Endothelial cell (in vitro differentiated cells): Measurements from ENCODE around the gene DYRK4. TPM values are rescaled to one million over a fixed set of nuclear protein-coding genes. Genes with fewer than 3 reads are reported as not detected.

Experiments
- DNase-seq: peaks from one replicate; pipeline ENCODE4 v3.0.0; 2021; ENCODE audit warnings: low spot score
- H3K27ac Mint-ChIP-seq: one replicate; pipeline ENCODE4 v1.8.0; 2021; ENCODE audit warnings: mixed read lengths, inconsistent platforms; ENCODE audit not compliant: unreplicated experiment
- H3K27me3 Mint-ChIP-seq: one replicate; pipeline ENCODE4 v1.8.0; 2021; ENCODE audit warnings: mild to moderate bottlenecking, moderate library complexity, mixed read lengths, inconsistent platforms; ENCODE audit not compliant: unreplicated experiment
- H3K36me3 Mint-ChIP-seq: one replicate; pipeline ENCODE4 v1.8.0; 2021; ENCODE audit warnings: mild to moderate bottlenecking, low read depth, mixed read lengths, inconsistent platforms; ENCODE audit not compliant: unreplicated experiment
- H3K4me1 Mint-ChIP-seq: one replicate; pipeline ENCODE4 v1.8.0; 2021; ENCODE audit warnings: mild to moderate bottlenecking, mixed read lengths, inconsistent platforms; ENCODE audit not compliant: unreplicated experiment
- H3K4me3 Mint-ChIP-seq: one replicate; pipeline ENCODE4 v1.8.0; 2021; ENCODE audit warnings: mild to moderate bottlenecking, mixed read lengths, inconsistent platforms; ENCODE audit not compliant: unreplicated experiment
- H3K9me3 Mint-ChIP-seq: one replicate; pipeline ENCODE4 v1.8.0; 2021; ENCODE audit warnings: mixed read lengths, inconsistent platforms; ENCODE audit not compliant: unreplicated experiment
- CTCF ChIP-seq: fragments of 200-600 bp; sonication (generic); IDR thresholded peaks from one replicate; pipeline ENCODE4 v1.5.0; 2021; ENCODE audit warnings: antibody characterized with exemption; ENCODE audit not compliant: unreplicated experiment
- total RNA-seq: library from RNA; stranded (reverse); fragmentation: NEBNext Ultra II Directional; extraction: Animal tissue kit (Norgen Biotek cat#: 25700); gene quantifications from one replicate; pipeline ENCODE4 v1.2.1, GENCODE V29; 2021; ENCODE audit not compliant: unreplicated experiment

DYRK4 gene
- total RNA-seq, 1 donor from 2014 or later, result 188 TPM

GRCh38 chr12:4563336-4563735 lies 1.3 kb downstream of the DYRK4 start:
- no peak for TF ChIP-seq CTCF

GRCh38 chr12:4564818-4565217 lies 2.8 kb downstream of the DYRK4 start:
- no peak for DNase-seq
- peaks cover 52% of the 10 kb centered on the region for H3K4me1 Mint-ChIP-seq
- H3K27ac Mint-ChIP-seq, result no peak overlapping the region
- no peak overlapping the region for H3K4me3 Mint-ChIP-seq
- no peaks in the 10 kb centered on the region for H3K36me3 Mint-ChIP-seq
- no peaks in the 10 kb centered on the region for H3K27me3 Mint-ChIP-seq
- H3K9me3 Mint-ChIP-seq, result no peaks in the 10 kb centered on the region
- TF ChIP-seq CTCF, result no peak

More at GRCh38 chr12:4563336-4563735, 1.3 kb downstream of the DYRK4 start:
- Mint-ChIP-seq H3K4me1 (peaks cover 42% of the 10 kb centered on the region), H3K4me3 (peak overlapping the region; percentile 29), H3K9me3 (no peaks in the 10 kb centered on the region), H3K27ac (no peak overlapping the region), H3K27me3 (no peaks in the 10 kb centered on the region), H3K36me3 (no peaks in the 10 kb centered on the region)
- no peak for DNase-seq

- no peaks in the 10 kb centered on the region for H3K9me3 Mint-ChIP-seq
- no peak for TF ChIP-seq CTCF
- H3K27ac Mint-ChIP-seq, result no peak overlapping the region
- H3K4me1 Mint-ChIP-seq, result peaks cover 63% of the 10 kb centered on the region
- no peak overlapping the region for H3K4me3 Mint-ChIP-seq
- no peaks in the 10 kb centered on the region for H3K36me3 Mint-ChIP-seq
- DNase-seq, result no peak
- H3K27me3 Mint-ChIP-seq, result no peaks in the 10 kb centered on the region
These were observed 4.5 kb downstream of the DYRK4 start for GRCh38 chr12:4566474-4566873.

GRCh38 chr12:4567073-4567881 lies 5.3 kb downstream of the DYRK4 start:
- no peak for DNase-seq
- H3K9me3 Mint-ChIP-seq, result no peaks in the 10 kb centered on the region
- no peak for TF ChIP-seq CTCF
- peak overlapping the region; percentile 79 for H3K27ac Mint-ChIP-seq
- H3K27me3 Mint-ChIP-seq, result no peaks in the 10 kb centered on the region
- H3K36me3 Mint-ChIP-seq, result no peaks in the 10 kb centered on the region
- H3K4me1 Mint-ChIP-seq, result peaks cover 63% of the 10 kb centered on the region
- peak overlapping the region; percentile 17 for H3K4me3 Mint-ChIP-seq

GRCh38 chr12:4569261-4569660 lies 7.3 kb downstream of the DYRK4 start:
- peaks cover 71% of the 10 kb centered on the region for H3K4me1 Mint-ChIP-seq
- no peaks in the 10 kb centered on the region for H3K9me3 Mint-ChIP-seq
- no peak for DNase-seq
- TF ChIP-seq CTCF, result no peak
- peaks cover 3% of the 10 kb centered on the region for H3K27me3 Mint-ChIP-seq
- no peak overlapping the region for H3K27ac Mint-ChIP-seq
- no peaks in the 10 kb centered on the region for H3K36me3 Mint-ChIP-seq
- H3K4me3 Mint-ChIP-seq, result no peak overlapping the region
